ENCODE data around the gene ABT1.

- no peak for TF ChIP-seq CTCF (IDR thresholded peaks at IDR 0.05)
- TF ChIP-seq POLR2A (IDR thresholded peaks at IDR 0.05): no peak
Measured at GRCh38 chr6:26556263-26557070, 40.3 kb upstream of the ABT1 start.

Data from prostate gland (tissue), 2 donors.